ENCODE data around the gene ORC5.

GRCh38 chr7:104161244-104161643 is 46.6 kb downstream of the ORC5 start:
- TF ChIP-seq CTCF (IDR thresholded peaks at IDR 0.05 in 8 of 11, conservative IDR thresholded peaks at IDR 0.05 in 3 of 11) (no peak), POLR2A (IDR thresholded peaks at IDR 0.05) (no peak), POLR2AphosphoS5 (IDR thresholded peaks at IDR 0.05) (no peak)
